HEK293T (cell line): Measurements from ENCODE around the gene BMP6.

Experiments
- ARNT ChIP-seq: fragments of 450-650 bp; IDR thresholded peaks from 2 replicates; pipeline ENCODE4 v1.6.1; 2017; ENCODE audit warnings: mild to moderate bottlenecking
- ELF4 ChIP-seq: fragments of 450-650 bp; IDR thresholded peaks from 2 replicates; pipeline ENCODE4 v1.6.1; 2017; ENCODE audit warnings: antibody characterized with exemption
- FOXM1 ChIP-seq: fragments of 450-650 bp; IDR thresholded peaks from 2 replicates; pipeline ENCODE4 v1.6.1; 2017; ENCODE audit warnings: mild to moderate bottlenecking, borderline replicate concordance
- HDGF ChIP-seq: fragments of 450-650 bp; IDR thresholded peaks from 2 replicates; pipeline ENCODE4 v1.6.1; 2017; ENCODE audit warnings: antibody characterized with exemption, borderline replicate concordance
- SP1 ChIP-seq: fragments of 450-650 bp; IDR thresholded peaks from 2 replicates; pipeline ENCODE4 v1.6.1; 2017
- SUZ12 ChIP-seq: fragments of 450-650 bp; IDR thresholded peaks from 2 replicates; pipeline ENCODE4 v1.6.1; 2016; ENCODE audit warnings: mild to moderate bottlenecking

DNA sequence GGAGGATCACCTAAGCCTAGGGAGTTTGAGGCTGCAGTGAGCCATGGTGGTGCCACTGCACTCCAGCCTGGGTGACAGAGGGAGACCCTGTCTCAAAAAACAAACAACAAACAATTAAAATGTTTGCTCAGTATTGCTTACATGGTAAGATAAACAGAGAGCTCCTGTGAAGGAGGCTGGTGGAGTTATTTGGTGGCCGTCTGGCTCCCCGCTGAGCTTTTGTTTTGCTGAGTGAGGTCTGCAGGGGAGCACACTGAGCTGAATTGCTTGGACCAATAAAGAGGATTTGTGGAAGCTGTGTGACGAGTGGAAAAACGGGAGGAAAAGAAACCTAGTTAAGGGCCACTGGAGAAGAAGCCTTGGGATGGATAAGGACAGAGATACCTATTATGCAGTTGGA lies 41.1 kb upstream of the BMP6 start:
- TF ChIP-seq SUZ12 (no peak), SP1 (no peak), ARNT (no peak), HDGF (no peak), FOXM1 (no peak), ELF4 (no peak)
